K562 (cell line): ENCODE measurements around the gene CDHR2. TPM values are rescaled to one million over a fixed set of nuclear protein-coding genes. Genes with fewer than 3 reads are reported as not detected.

Source experiments
- ARNT ChIP-seq, 2 experiments: fragments of 450-650 bp; IDR thresholded peaks; 2 replicates each; pipeline ENCODE4 v1.6.1; 2016; ENCODE audit warnings: mild to moderate bottlenecking in 1 of 2
- CTBP1 ChIP-seq: fragments of 450-650 bp; IDR thresholded peaks from 2 replicates; pipeline ENCODE4 v1.6.1; 2016; ENCODE audit warnings: borderline replicate concordance
- FUS ChIP-seq: fragments of 200-400 bp; formaldehyde crosslinking; optimal IDR thresholded peaks from 2 replicates; pipeline ENCODE3; 2017; ENCODE audit warnings: low read depth, low read length
- HDAC6 ChIP-seq: IDR thresholded peaks from 2 replicates; pipeline ENCODE4 v1.6.1; 2012; ENCODE audit warnings: low read depth, mild to moderate bottlenecking, control low read depth, inconsistent platforms, low read length, moderate library complexity
- NCOA4 ChIP-seq: fragments of 450-650 bp; IDR thresholded peaks from 2 replicates; pipeline ENCODE4 v1.6.1; 2018; ENCODE audit warnings: mild to moderate bottlenecking; ENCODE audit not compliant: partially characterized antibody
- NR3C1 ChIP-seq: sonication (generic); formaldehyde crosslinking; IDR thresholded peaks from 2 replicates; pipeline ENCODE4 v1.8.1; 2022; ENCODE audit warnings: missing genetic modification reagents
- POLR2A ChIP-seq: fragments of 450-650 bp; conservative IDR thresholded peaks from 2 replicates; pipeline ENCODE4 v1.6.1; 2016
- TBP ChIP-seq: optimal IDR thresholded peaks from 2 replicates; pipeline ENCODE3; 2011; ENCODE audit warnings: low read depth, low read length, improper control_type of control experiment
- polyA plus RNA-seq, 8 experiments: library from polyadenylated mRNA; depleted of rRNA in 4 of 8; stranded (reverse) in 5 of 8; unstranded in 3 of 8; fragments of >200 nt; fragmentation: Nextera tagmentation in 2 of 8; fragmentation: Illumina TruSeq in 1 of 8; extraction: Ambion mirVana in 2 of 8; extraction: Trizol in 1 of 8; gene quantifications; 2 replicates each; pipeline versions ENCODE4 v1.2.1 to v1.2.3, GENCODE V29; 2011 to 2014; ENCODE audit warnings: inconsistent platforms in 1 of 8, missing spikeins in 1 of 8
- total RNA-seq, 7 experiments: library from RNA; depleted of rRNA in 6 of 7; stranded (reverse); fragments of >200 nt in 6 of 7; fragmentation: Illumina TruSeq in 2 of 7; extraction: Trizol in 2 of 7; gene quantifications; 2 replicates each; pipeline versions ENCODE4 v1.2.1 to v1.2.3, GENCODE V29; 2011 to 2021; ENCODE audit warnings: low replicate concordance in 1 of 7
- TF ChIP-seq, protein P1 (sequence below): fragments of 450-650 bp; IDR thresholded peaks from 2 replicates; pipeline ENCODE4 v1.6.1; 2016; ENCODE audit warnings: missing biosample characterization, missing genetic modification characterization
- TF ChIP-seq, protein P2 (sequence below): sonication (generic); formaldehyde crosslinking; IDR thresholded peaks from 2 replicates; pipeline ENCODE4 v1.9.0; 2022; ENCODE audit warnings: mild to moderate bottlenecking, missing genetic modification reagents
- TF ChIP-seq, protein P3 (sequence below): sonication (generic); formaldehyde crosslinking; IDR thresholded peaks from 2 replicates; pipeline ENCODE4 v1.8.1; 2023; ENCODE audit warnings: mild to moderate bottlenecking, missing genetic modification reagents
- TF ChIP-seq, protein P4 (sequence below): sonication (generic); formaldehyde crosslinking; IDR thresholded peaks from 2 replicates; pipeline ENCODE4 v1.8.1; 2022; ENCODE audit warnings: missing genetic modification reagents
- TF ChIP-seq, protein P5 (sequence below): fragments of 450-650 bp; IDR thresholded peaks from one replicate; pipeline ENCODE4 v1.6.1; 2018; ENCODE audit warnings: mild to moderate bottlenecking, moderate library complexity; ENCODE audit not compliant: partially characterized antibody
- TF ChIP-seq, protein P6 (sequence below), 2 experiments: fragments of 450-650 bp; formaldehyde crosslinking in 1 of 2; IDR thresholded peaks; 2 replicates each; pipeline versions ENCODE4 v1.4.0 to v1.6.1; 2014 to 2020; ENCODE audit warnings: mild to moderate bottlenecking in 2 of 2, borderline replicate concordance in 1 of 2, low read depth in 1 of 2

The CDHR2 gene
- total and polyA plus RNA-seq, 9 of the 15 experiments (the other 6 are each of a cell fraction or from before 2014, with no cell fraction given): 0.01 to 0.62 (median 0.09) TPM; not detected in 2

DNA sequence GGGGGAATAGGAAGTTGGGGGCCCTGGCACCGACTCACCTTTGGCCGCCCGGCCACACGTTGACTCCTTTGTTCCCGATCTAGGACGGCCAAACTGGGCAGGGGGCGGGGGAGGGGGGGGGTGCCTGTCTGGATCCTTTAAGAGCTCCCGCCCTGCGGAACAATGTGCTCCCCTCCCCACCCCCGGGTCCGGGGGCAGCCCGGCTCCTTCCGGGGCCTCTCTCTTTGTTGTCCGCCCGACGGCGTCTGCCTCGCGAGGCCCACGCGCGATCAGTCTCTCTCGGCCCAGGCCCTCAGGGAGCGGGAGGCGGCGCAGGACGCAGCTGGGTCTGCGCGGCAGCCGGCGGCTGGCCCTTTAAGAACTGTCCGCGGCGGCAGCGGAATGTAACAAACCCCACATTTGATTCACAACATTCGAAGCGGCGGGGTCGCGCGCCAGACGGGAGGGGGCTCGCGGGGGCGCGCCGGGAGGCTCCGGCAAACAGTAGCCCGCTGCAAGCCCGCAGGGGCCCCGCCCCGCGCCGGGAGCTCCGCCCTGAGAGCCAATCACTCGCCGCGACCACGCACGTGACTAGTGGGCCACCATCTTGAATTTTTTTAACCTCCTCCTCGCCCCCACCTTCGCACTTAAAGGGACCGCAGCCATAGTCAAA is 12.1 kb upstream of the CDHR2 start, which contains the start of gene RNF44 (continued):
- TF ChIP-seq, protein P1, sequence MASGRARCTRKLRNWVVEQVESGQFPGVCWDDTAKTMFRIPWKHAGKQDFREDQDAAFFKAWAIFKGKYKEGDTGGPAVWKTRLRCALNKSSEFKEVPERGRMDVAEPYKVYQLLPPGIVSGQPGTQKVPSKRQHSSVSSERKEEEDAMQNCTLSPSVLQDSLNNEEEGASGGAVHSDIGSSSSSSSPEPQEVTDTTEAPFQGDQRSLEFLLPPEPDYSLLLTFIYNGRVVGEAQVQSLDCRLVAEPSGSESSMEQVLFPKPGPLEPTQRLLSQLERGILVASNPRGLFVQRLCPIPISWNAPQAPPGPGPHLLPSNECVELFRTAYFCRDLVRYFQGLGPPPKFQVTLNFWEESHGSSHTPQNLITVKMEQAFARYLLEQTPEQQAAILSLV (tag): no peak
- TF ChIP-seq FUS: no peak
- TF ChIP-seq TBP: peak; percentile 68
- no peak for TF ChIP-seq HDAC6
- TF ChIP-seq NCOA4: no peak
- TF ChIP-seq, protein P2, sequence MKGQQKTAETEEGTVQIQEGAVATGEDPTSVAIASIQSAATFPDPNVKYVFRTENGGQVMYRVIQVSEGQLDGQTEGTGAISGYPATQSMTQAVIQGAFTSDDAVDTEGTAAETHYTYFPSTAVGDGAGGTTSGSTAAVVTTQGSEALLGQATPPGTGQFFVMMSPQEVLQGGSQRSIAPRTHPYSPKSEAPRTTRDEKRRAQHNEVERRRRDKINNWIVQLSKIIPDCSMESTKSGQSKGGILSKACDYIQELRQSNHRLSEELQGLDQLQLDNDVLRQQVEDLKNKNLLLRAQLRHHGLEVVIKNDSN (CRISPR knock-in tag): peak; percentile 93
- no peak for TF ChIP-seq ARNT (IDR thresholded peaks at IDR 0.05)
- TF ChIP-seq, protein P3, sequence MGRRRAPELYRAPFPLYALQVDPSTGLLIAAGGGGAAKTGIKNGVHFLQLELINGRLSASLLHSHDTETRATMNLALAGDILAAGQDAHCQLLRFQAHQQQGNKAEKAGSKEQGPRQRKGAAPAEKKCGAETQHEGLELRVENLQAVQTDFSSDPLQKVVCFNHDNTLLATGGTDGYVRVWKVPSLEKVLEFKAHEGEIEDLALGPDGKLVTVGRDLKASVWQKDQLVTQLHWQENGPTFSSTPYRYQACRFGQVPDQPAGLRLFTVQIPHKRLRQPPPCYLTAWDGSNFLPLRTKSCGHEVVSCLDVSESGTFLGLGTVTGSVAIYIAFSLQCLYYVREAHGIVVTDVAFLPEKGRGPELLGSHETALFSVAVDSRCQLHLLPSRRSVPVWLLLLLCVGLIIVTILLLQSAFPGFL (CRISPR knock-in tag): no peak
- peak; percentile 76 for TF ChIP-seq POLR2A
- no peak for TF ChIP-seq NR3C1
- no peak for TF ChIP-seq CTBP1
- TF ChIP-seq, protein P4, sequence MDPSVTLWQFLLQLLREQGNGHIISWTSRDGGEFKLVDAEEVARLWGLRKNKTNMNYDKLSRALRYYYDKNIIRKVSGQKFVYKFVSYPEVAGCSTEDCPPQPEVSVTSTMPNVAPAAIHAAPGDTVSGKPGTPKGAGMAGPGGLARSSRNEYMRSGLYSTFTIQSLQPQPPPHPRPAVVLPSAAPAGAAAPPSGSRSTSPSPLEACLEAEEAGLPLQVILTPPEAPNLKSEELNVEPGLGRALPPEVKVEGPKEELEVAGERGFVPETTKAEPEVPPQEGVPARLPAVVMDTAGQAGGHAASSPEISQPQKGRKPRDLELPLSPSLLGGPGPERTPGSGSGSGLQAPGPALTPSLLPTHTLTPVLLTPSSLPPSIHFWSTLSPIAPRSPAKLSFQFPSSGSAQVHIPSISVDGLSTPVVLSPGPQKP (CRISPR knock-in tag): no peak
- TF ChIP-seq, protein P5, sequence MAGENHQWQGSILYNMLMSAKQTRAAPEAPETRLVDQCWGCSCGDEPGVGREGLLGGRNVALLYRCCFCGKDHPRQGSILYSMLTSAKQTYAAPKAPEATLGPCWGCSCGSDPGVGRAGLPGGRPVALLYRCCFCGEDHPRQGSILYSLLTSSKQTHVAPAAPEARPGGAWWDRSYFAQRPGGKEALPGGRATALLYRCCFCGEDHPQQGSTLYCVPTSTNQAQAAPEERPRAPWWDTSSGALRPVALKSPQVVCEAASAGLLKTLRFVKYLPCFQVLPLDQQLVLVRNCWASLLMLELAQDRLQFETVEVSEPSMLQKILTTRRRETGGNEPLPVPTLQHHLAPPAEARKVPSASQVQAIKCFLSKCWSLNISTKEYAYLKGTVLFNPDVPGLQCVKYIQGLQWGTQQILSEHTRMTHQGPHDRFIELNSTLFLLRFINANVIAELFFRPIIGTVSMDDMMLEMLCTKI: no peak
- TF ChIP-seq, protein P6, sequence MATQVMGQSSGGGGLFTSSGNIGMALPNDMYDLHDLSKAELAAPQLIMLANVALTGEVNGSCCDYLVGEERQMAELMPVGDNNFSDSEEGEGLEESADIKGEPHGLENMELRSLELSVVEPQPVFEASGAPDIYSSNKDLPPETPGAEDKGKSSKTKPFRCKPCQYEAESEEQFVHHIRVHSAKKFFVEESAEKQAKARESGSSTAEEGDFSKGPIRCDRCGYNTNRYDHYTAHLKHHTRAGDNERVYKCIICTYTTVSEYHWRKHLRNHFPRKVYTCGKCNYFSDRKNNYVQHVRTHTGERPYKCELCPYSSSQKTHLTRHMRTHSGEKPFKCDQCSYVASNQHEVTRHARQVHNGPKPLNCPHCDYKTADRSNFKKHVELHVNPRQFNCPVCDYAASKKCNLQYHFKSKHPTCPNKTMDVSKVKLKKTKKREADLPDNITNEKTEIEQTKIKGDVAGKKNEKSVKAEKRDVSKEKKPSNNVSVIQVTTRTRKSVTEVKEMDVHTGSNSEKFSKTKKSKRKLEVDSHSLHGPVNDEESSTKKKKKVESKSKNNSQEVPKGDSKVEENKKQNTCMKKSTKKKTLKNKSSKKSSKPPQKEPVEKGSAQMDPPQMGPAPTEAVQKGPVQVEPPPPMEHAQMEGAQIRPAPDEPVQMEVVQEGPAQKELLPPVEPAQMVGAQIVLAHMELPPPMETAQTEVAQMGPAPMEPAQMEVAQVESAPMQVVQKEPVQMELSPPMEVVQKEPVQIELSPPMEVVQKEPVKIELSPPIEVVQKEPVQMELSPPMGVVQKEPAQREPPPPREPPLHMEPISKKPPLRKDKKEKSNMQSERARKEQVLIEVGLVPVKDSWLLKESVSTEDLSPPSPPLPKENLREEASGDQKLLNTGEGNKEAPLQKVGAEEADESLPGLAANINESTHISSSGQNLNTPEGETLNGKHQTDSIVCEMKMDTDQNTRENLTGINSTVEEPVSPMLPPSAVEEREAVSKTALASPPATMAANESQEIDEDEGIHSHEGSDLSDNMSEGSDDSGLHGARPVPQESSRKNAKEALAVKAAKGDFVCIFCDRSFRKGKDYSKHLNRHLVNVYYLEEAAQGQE (IDR thresholded peaks at IDR 0.05; ENCODE audit: borderline replicate concordance): peak; percentile 46
- TF ChIP-seq, protein P6 (CRISPR knock-in tag; IDR thresholded peaks at IDR 0.05; ENCODE audit: low read depth): peak; percentile 49; the same call in 1 of the 2 replicates
